HG02970 (cell line): ENCODE results near the gene MRPL36.
"Not testable (repeated sequence)": the region's sequence is repeated elsewhere in the genome, so short reads cannot be mapped to it uniquely, and the experiment has no call there.

Source experiments
- ATAC-seq: cut with Tn5 transposase; IDR thresholded peaks from one replicate; pipeline ENCODE4 v1.9.1; 2021; ENCODE audit warnings: mild to moderate bottlenecking, moderate library complexity, moderate number of reproducible peaks; ENCODE audit not compliant: unreplicated experiment, low FRiP score

Gene MRPL36

DNA sequence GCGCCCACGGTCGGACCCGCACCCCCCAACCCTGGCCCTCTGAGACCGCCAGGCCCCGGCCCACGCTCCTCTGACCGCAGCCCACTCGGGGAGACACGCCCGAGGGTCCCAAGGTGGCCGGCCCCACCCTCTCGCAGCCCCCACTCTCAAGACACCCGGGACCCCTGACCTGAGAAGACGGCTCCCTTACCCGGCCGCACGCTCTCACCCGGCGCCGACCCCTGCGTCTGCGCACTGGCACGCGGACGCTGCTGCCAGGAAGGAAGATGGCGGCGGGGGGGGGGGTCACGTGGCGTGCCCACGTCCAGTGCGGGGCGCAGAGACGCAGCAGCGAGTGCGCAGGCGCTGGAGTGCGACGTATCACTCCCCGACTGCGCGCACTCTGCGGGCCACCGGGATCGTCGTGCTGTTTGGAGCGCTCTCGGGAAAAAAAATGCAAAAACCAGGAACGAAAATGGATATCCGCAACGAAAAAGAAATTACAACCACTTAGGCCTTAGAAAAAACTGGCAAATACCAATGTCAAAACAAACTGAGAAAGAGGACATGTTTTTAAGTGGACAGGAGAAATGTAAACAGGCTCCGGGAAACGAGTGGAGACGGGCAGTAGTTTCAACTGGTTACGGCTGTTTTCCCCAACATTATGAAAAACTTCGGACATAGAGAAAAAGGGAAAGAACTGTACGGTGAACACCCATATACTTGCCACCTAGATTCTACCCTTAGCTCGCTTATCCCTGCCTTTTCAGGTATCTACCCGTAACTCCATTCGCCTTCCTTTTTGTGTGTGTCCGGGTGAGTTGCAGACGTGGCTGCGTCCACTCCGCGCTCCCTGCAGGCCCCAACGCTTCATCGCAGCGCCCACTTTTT, at the start of gene MRPL36:
Gene MRPL36, minus strand, starts transcription at position 236 of the 870 bp plus-strand sequence. CDS start 902 bp downstream, outside the sequence.
- peak; percentile 45 for ATAC-seq

DNA sequence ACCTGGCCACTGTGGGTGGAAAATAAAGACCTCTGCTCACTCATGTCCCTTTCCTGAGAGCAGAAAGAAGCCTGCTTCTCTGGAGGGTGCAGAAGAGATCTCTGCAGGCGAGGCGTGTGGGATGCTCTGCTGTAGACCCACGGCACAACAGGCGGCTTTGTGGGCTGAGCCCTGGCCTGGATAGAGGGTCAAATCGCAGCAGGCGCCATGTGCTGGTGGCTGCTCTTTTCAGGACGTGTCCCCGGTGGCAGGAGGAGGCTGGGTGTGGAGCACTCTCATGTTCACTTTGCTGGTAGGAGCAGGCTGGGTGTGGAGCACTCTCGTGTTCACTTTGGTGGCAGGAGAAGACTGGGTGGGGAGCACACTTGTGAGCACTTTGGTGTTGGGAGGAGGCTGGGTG, 48.0 kb upstream of the MRPL36 start:
- ATAC-seq = no peak

DNA sequence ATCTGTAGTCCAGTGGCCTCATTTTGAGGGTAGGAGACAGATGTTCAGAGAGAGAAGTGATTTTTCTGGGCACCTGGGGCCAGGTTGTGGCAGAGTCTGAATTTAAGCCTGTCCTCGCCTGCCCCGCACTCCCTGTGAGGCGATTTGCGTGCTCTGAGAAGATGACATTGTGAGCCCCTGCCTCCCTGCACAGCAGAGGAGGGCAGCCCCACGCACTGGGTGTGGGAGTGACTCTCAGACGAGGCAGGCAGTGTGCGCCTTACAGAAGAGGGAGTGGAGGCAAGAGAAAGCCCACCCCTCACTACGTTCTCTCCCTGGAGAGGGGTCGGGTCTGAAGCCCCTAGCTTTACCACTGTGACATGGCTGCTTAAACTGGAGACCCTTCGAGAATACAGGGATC, 47.4 kb upstream of the MRPL36 start:
- ATAC-seq = no peak

DNA sequence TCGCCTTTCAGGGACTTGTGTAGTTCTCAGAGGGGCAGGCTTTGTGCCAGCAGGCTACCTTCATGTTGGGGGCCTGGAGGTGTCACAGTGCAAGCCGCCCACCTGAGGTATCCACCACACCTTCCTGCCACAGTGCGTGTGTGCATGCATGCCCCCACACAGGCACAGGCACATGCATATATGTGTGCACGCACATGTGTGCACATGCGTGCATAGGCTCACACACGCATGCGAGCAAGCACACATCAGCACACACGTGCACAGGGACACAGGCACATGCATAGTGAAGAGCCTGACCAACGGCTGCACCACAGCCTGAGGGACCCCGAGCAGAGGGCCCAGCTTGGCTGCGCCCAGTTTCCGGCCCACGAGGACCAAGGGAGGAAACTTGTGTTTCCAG, 46.9 kb upstream of the MRPL36 start:
- ATAC-seq = no peak

DNA sequence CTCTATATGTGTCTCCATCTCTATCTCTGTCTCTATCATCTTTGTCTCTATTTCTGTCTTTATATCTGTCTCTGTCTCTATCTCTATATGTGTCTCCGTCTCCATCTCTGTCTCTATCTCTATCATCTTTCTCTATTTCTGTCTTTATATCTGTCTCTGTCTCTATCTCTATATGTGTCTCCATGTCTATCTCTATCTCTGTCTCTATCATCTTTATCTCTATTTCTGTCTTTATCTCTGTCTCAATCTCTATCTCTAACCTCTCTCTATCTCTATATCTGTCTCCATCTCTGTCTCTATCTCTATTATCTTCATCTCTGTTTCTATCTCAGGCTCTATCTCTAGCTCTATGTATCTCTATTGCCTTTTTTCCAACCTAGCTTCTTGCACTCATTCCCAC, 46.1 kb upstream of the MRPL36 start:
- ATAC-seq = no peak

DNA sequence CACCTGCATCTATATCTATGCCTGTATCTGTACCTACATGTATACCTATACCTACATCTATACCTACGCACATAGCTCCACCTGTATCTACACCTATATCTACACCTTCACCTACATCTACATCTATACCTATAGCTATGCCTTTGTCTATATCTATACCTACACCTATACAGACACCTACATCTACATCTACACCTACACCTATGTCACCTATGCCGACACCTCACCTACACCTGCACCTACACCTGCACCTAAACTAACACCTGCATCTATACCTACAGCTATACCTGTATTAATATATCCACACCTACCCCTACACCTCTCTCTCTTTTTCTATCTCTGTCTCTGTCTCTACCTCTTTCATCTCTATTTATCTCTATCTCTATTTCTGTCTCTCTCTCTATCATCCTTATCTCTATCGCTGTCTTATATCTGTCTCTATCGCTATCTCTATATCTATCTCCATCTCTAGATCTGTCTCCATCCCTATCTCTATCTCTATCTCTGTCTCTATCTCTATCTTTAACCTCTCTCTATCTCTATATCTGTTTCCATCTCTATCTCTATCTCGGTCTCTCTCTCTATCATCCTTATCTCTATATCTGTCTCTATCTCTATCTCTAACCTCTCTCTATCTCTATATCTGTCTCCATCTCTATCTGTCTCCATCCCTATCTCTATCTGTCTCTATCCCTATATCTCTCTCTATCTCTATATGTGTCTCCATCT, 45.2 kb upstream of the MRPL36 start:
- ATAC-seq = no peak

DNA sequence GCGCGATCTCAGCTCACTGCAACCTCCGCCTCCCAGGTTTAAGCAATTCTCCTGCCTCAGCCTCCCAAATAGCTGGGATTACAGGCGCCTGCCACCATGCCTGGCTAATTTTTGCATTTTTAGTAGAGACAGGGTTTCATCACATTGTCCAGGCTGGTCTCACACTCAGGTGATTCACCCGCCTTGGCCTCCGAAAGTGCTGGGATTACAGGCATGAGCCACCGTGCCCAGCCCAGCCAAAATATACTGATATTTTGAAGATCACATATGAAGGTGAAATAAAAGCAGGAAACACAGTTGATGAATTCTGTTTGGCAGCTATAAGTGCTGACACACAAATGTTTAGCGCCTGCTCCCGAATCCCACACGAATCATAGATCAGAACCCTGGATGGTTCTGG, 44.1 kb upstream of the MRPL36 start:
- not testable (repeated sequence) for ATAC-seq

DNA sequence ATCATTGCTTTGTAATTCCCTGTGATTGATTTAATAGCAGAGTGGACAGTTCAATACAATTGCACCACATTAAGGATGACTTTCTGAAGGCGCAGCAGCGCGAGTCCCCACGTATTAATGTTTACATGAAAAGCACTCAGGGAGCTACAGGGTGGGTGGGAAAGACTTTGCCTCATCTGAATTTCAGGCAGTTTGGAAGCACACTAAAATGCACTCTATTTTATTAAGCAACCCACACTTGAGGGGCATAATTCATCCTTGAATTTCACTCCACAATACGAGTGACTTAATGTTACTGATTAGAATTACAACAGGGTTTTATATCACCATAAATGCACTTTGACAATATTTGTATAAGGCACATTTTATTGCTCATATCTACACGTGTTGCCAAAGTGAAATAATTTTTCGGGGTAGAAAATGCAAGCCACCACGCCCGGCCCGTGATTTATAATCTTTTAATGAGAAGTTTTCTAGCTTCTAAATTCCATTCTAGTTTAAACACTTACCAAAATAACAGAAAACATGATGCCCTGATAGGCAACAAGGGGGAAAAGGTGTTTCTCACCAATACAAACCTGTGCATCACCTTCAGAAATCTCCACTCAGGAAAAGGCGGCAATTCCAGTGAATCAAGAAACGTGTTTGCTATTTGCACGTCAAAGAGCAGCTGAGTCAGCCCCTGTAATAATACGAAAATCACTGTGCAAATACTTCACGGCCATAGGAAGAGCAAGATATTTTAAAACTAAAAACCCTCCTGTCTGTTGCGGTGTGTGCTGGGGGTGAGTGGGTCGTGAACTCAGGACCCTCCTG, 42.6 kb upstream of the MRPL36 start:
- no peak for ATAC-seq

DNA sequence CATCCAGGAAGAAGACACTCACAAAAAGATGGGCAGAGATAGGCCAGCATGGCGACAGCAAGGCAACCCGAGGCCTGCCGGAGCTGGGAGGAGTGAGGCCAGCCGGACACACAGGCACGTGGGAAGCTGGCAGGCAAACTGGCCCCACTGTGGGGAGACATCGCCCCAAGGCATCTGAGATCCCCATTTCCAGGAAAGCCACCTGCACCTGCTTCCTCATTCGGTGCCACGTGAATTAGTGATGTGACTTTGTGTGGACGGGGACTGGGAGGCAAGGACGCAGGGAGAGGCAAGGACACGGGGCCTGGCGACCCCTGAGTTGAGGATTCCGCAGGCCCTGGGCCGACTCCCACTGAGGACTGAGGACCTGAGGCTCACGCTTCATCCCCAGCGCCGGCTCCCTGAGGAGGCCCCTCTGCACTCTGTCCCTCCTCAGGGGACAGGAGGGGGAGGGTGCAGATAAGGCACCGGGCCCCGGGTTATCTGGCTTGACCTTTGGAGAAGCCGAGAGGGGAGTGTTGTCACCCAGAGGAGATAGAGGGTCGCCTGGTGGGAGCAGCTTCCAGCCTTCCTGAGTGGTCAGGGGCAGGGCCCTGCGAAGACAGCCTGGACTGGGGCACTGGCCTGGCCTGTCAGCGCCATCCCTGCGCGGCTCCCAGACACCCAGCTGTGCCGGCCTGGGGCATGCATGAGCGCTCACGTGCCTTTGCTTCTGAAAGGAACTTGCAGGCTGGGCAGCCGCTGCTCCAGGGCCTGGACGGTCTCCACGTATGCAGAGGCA, 41.3 kb upstream of the MRPL36 start:
- ATAC-seq = no peak

DNA sequence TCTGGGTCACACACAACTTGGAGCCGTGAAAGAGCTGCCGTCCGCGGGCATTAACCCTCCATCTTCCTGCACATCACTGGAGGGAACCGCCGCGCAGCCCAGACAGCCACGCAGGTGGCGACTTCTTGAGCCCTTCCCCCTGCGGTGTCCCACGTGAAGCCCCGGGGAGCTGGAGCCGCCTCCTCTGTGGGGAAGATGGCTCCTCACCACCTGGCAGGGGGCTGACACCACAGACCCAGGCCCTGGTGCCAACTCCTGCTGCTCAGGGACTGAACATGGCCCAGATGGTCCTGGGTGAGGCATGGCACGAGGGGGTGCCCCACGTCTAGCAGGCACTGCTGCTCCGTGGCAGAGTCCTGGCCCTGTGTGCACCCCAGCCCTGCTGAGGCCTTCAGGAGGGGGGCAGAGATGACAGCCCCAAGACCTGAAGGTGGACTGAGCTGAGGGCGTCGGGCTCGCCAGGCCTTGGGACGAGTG, 40.5 kb upstream of the MRPL36 start:
- ATAC-seq = no peak

DNA sequence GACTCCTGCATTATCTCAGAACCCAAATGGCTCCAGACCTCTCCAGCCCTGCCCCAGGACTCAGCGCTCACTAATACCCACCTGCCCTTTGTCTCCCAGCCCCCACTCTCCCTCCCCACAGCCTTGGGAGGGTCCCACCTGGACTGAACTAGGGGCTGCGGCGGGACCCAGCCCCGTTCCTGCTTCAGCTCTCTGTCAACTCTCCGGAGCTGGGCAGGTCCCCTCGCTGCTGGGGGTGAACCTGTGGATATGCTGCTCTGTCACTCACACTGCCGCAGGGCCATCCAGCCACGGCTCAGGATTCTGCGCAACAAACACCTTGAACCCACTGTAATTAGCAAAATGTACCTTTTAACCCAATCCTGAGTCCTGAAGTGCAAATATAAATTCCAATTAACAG, 38.4 kb upstream of the MRPL36 start:
- ATAC-seq = no peak

DNA sequence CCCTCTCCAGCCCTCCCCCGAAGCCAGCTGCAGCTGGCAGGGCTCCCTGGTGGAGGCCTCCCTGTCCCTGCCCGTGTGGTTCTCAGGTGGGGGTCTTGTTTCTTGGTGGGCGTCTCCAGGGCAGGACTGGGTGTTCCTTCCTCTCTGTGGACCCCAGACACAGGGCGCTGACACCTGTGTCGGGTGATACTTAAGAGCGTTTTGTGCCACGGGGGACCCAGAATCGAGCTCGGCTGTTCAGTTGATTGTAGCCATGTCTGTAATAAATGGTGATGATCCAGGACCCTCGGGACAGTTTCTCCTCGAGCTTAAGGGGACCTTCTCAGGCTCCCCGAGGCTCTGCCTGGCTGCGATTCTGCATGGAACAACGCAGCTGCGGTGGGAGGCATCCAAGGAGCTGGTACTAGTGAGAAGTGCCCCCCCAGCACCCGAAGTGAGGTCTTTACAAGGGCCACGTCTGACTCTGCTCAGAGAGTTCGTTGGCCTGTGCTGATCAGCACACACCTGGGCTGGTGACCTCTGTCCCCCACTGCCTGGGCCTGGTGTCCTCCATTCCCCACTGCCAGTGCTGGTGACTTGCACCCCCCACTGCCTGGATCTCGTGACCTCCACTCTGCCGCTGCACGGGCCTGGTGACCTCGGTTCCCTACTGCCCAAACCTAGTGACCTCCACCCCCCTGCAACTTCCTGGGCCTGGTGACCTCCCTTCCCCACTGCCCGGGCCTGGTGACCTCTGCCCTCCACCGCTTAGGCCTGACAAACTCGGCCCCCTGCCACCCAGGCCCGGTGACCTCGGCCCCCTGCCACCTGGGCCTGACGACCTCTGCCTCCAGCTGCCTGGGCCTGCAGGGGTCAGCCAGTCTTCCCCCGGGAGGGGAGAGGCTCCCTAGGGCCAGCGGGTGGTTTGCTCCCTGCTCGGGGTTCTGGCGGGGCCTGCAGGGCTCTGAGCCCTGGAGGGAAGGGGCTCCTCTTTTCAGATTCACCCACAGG, 37.5 kb upstream of the MRPL36 start:
- ATAC-seq = no peak

DNA sequence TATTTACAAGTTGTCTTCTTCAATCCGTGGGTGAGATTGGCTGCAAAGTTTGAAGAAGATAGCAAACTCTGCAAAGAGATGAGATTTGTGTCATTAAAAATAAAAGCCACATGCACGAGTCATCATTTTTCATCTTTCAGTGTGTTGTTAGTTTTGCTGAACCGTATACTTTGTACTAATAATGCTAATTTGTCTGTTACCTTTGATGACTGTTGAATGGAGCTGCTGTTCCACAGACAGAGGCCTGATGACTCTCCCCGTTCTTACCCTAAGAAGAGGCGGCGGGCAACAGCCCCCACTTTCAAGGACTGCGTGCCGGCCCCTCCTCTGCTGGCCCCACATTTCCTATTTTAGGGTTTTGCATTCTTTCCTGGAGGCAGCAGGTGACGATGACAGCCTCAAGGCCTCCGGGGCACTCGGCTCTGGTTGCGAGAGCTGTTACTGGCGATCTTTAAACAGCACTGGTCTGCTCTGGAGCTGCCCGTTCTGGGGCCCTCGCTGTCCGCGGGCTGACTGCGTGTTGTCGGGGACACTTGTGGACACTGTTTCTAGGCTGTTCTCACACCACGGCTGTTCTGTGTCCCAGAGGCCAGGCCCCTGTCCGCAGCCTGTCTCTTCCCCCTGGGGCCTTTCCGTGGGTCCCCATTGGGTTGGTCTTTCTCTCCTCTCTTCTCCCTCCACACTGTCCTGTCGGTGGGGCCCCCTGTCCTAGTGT, 36.7 kb upstream of the MRPL36 start:
- ATAC-seq = no peak

DNA sequence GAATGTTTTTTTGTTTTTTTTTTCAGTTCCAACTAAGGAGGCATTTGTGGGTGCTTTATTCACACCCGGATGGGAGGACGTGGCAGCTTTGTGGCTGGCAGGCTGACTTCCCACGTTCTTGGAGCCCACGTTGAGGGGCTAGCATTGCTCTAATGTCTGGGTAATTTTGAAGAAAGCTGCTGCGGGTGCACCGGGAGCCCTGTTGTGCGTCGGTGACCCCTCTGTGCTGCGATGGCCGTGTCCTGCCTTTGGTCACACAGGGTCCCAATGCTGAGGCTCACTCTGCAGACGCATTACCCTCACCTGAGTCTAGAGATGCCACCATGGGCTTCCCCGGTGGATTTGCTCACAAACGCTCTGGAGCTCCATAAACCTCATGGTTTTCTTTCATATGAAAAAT, 35.8 kb upstream of the MRPL36 start:
- ATAC-seq = no peak

DNA sequence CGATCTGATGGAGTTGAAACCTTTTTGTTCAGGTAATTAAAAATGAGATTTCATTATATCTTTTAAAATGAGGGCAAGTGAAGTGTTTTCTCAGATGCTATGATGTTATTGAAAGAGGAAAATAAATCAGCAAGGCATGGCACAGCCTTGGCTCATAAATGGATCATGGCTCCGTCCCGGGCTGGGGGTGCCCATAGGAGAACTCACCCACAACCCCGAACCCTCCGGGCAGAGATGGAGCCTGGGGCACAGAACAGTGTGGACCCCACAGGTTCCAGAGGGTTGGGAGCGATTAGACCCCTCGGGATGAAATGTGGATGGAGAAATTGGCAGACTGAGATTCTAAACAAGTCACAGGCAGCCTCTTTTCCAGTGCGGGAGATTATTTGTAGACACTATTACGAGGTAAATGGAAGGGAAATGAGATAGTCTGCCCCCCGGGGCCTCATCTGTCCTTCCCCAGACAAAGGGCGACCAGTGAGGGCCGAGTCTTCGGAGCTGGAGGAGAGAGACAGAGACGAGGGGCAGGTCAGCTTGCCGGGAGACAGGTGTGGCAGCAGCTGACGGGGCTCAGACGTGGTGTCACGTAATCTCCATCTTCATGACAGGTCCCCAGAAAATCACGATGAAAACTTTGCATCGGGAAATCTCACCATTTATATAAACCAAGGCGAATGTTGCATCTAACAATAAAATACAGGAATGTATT, 35.2 kb upstream of the MRPL36 start:
- ATAC-seq = no peak

DNA sequence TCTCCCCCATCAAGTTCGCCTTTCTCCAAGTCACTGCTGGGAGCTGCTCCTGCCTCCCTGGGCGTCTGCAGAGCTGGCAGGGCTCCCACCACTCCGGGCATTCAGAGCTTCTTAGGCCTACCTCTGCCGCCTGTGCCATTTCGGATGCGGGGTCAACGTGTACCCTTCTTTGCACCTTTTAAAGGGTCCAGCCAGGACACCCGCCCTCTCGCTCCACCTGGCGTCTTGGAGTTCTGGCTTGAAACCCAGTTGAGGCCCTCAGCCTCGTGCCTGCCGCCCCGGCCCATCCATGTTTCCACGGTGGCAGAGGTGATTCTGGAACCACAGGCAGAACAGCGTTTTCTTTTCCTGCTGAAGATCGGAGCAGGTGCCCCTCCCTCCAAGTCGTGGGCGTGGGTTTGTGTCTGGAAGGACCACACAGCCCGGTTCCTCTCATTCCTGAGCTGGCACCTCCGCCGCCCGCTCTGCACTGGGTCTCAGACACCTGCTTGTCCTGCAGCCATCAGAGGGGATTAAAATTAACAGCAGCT, 34.5 kb upstream of the MRPL36 start:
- ATAC-seq = no peak

DNA sequence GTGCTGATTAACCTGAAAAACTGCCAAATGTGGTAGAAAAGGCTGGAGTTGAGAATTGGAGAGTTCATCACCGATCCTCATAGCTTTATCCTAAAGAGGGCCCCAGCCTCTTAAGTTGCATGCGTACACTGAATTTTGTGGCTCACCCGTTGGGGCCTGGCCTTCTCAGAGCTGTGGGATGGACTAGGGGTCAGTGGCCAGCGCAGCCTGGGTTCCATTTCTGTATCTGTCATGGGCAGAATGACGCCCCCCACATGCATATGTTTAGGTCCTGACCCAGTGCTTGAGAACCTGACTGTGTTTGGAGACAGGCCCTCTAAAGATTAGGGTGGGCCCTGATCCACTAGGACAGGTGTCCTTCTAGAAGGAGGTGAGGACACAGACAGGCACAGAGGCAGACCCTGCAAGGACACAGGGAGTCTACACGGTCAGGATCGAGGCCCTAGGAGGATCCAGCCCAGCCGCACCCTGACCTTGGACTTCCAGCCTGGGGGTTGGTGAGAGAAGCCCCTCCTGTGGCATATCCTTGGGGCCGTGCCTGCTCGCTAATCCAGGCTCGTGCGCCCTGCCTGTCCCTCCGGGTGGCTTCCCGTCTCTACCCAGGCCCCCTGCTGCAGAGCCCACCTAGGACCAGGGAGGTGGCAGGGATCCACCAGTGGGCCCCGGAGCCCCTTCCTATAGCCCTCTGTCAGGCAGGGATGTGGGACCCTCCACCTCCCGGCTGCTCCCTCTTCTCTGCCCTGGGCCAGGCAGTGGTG, 33.8 kb upstream of the MRPL36 start:
- ATAC-seq = no peak
